NCI-H446 (cell line): Measurements from ENCODE around the gene PBX4.
A peak's percentile ranks its signal among the peaks of the same experiment; 100 is the strongest.

Source experiments
- DNase-seq, 2 experiments: peaks; one replicate each; lab custom pipeline; 2025; lab: John Stamatoyannopoulos, UW

PBX4 gene

DNA sequence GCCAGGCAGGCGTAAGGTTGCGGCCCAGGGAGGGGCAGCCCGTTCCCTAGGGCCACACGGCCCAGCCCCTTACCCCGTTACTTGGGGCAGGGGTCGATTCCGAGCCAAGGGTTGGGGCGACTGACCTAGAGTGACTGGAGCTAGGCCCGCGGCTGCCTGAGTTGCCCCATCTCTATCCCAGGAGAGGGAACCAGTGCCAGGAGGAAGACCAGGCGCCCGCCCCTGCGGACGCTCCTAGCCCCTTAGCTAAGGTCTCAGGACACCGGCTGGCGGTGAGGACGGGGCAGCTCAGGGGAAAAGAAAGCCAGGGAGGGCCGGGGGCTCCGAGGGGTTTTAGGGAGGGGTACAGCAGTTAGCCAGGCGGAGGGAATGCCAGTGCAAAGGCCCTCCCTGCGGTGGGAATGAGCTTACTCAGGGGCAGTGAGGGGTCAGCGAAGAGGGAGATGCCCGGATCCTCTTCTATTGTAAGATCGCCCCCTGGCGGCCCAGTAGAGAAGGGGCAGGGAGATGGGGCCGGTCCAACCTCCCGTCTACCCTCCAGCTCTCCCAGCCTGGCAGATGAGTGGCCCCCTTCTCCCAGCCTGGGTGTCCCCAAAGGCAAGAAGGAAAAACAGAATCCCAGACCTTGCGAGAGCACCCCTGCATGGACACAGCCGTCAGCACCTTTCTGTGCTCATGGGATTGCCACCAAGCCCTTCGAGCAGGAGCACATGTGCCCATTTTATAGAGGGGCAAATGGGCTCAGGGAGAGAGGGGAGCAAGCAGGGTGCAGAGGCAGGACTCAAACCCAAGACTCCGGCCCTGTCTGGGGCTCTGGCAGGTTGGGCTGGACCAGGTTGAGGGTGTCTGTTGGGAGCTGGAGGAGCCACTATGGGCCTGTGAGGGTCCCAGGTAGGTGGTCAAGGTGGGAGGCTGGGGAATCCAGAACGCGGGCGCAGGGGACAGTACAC is 64.1 kb downstream of the PBX4 start:
- peak in 1 of 2 experiments; percentile 31 for DNase-seq

DNA sequence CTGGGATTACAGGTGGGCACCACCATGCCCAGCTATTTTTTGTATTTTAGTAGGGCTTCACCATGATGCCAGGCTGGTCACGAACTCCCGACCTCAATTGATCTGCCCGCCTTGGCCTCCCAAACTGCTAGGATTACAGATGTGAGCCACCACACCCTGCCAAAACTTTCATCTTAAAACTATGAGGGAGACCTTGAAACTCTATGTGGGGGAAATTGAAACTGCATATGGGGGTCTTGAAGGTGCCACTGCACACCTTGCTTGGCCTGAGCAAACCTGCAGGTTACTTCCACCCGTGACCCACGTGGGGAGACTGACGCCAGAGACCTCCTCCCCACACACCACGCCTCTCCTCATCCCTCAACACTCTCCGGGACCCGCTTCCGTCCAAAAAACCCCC is 64.8 kb downstream of the PBX4 start:
- DNase-seq: no peak

DNA sequence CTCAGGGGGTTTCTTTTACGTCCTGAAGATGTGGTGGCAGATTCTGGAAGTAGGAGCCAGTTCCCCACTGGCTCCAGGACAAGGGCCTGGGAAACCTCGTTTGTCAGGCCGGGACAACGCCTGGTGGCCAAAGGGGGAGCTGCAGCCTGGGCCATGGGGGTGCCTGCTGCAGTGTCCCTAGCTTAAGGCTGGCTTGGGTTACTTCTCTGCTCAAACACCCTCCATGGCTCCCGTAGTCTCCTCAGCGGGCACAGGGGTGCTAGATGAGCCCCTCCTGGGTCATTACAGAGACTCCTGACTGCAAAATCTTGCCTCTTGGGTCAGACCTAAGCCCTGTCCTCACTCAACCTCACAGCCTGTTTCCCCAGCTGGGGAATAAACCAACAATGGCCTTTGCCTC is 65.7 kb downstream of the PBX4 start:
- DNase-seq: no peak

DNA sequence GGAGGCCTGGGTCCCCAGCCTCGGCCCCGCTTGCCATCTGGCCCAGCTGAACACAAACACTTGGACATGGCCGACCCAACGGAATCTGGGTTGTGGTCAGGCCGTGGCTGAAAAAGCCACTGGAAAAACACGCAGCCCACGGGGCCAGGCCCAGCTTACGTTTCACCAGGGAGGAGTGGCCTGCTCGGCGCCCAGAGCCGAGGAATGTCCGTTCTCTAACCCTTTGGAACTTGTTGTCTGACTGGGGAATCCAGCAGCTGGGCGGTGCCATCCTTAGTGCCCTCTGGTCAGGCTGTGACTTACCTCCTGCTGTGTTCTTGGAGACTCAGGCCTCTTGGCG is 66.7 kb downstream of the PBX4 start:
- no peak for DNase-seq

DNA sequence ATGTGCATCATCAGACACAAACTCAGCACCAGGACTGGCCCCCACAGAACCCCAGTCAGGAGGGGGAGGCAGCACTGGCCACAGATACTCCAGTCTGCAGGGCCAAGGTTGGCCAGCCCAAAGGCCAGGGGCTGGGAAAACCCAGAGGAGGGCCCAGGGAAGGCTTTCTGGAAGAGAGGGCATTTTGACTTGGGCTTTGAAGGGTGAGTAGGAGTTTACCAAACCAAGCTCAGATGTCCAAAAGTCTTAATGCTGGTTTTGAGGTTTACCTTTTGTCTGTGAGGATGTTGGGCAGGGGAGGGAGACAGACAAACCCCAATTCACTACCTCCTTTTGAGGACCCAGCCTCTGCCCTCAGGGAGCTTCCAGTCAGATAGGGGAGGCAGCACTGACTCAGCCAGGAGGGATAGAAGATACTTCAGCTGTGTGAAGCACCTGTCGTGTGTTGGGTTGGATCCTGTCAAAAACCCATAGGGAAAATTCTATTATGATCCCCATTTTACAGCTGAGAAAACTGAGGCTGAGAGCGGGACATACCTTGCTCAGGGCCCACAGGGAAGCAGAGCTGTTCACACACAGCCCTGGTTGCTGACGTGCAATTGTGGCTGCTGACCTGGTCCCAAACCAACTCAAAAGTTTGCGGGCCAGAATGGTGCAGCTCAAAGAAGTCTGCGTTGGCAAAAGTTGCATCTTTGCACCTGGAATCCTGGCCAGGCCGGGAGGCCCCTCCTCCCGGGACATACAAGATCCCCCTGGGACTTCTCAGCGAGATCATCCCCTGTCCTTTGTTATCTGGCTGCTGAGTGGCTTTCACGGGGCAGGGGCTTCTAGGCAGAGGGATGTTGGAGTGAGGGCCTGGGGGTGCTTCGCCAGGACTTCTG is 67.3 kb downstream of the PBX4 start:
- DNase-seq: no peak

DNA sequence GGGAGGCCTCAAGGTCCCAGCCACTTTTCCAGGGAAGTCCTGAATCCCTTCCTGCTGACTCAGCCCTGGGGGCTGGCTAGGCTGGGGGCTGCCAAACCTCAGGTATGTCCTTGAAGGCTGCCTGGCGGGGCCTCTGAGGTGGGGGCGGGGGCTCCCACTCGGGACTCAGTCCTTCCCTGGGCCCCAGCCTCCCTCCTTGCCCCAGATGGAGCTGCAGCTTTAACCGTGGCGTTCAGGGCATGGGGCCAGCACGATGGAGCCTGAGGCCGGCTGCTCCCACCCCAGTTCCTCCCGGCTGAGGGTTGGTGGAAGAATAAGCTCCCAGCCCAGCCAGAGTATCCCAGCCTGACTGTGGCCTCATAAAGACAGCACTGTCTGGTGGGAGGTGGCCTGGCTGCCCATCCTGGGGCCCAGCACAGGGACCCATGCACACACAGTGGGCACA is 68.0 kb downstream of the PBX4 start:
- DNase-seq: no peak

DNA sequence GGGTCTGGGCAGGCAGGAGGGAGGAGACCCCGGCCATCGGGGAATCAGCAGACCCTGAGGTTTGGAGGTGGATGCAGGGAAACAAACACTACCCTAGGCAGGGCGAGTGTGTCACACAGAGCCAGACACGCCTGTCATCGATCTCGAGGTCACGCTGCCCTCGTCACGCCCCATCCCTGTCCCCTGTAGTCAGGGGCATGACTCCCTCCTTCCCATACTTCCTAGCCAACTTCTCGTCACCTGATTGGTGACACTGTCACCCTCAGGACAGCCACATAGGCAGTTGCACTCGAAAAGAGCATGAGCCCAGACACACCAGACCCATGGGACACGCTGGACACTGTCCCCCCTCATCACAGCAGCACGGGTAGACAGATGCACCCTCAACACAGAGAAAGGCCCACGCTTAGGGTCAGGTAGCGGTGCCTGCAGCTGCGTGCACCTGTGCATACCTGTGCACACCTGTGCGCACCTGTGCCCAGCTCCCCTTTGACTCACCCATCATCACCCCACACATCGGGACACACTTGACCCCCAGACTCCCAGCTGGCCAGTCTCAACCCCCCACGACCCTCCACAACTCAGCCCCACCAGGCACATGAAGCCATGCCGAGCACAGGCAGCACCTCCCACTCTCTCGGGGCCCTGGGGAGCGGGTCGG is 68.6 kb downstream of the PBX4 start:
- no peak for DNase-seq

DNA sequence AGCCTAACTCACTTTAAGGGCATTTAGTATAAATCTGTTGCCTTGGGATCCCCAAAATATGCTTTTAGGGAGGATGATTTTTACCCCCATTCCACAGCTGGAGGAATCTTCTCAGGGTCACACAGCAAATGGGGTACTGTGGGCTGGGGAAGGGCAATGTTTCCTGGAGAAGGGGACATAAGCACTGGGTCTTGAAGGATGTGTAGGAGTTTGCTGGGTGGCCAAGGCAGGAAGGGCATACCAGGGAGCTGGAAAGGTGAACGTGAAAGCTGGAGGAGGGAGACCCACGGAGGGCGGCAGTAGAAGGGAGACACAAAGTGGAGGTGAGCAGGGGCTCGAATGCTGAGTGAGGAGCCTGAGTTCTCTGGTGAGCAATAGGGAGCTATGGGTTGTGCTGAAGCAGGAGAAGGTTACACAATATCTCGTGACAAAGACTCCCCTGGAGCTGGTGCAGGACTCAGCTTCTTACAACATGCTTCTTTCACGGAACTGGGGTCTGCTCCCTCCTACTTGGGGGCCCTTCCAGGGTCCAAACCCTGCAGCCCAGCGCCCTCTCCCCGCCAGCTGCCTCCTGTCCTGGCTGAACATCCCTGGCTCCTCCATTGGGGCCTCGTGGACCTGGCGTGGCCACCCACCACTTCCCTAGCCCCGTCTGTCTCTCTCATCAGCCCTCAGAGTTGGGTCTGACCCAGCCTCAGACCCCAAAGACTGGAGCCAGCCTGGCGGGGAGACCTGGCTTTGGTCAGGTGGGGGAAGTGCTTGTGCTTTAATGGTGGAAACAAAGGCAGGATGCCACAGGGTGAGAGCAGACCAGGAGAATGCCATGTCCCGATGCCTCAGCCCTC is 69.3 kb downstream of the PBX4 start:
- no peak for DNase-seq

DNA sequence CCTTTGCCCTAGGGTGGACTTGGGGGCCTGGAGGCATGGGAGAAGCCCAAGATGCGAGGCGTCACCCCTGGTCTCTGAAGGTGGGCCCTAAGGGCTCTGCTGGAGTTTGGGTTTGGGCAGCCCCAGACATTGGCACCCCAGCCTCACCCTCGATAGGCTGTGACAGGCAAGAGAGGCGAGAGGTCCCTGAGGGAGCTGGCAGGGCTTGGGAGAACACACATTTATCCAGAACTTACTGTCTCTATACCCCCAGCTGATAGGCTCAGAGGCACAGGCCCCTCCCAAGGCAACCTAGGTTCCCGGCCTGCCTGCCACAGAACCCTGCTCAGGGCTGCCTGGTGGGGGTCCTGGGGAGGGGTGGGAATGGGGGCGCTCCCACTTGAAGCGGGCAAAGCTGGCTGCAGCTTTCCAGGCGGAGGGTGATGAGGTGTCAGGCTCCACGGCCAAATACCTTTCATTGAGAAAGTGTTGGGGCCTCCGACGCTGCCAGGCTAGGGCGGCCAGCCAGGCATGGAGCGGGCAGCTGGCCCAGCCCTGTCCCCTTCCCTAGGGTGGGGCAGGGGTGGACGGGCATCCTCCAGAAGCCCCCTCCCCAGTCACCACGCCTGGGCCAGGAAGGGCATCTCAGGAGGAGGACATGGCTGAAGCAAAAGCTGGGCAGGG is 70.7 kb downstream of the PBX4 start:
- DNase-seq: no peak

DNA sequence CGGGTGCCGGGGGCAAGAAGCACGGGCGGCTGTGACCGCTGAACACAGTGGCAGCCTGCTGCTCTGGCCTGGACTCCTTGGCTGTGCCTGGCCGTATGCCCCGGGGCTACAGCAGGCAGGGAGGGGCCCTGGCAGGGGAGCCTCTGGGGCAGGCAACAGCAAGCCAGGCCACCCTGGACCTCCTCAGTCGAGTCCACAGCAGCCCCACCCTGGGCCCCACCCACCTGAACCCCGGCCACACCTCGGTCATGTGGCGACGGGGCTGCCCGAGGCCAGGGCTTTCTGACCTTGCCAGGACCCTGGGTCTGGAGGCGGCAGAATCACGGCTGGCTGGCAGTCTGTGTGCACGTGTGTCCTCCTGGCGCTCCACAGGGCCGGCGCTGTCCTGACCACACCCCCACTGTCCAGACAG is 71.7 kb downstream of the PBX4 start:
- no peak for DNase-seq

DNA sequence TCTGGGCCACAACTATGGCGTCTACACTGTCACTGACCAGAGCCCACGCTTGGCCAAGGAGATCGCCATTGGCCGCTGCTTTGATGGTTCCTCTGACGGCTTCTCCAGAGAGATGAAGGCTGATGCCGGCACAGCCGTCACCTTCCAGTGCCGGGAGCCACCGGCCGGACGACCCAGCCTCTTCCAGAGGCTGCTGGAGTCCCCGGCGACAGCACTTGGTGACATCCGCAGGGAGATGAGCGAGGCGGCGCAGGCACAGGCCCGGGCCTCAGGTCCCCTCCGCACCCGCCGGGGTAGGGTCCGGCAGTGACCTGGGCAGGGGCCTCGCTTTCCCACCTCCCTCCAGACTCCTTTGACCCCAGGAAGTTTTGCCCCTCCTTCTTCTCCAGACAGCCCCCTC is 72.8 kb downstream of the PBX4 start:
- no peak for DNase-seq

DNA sequence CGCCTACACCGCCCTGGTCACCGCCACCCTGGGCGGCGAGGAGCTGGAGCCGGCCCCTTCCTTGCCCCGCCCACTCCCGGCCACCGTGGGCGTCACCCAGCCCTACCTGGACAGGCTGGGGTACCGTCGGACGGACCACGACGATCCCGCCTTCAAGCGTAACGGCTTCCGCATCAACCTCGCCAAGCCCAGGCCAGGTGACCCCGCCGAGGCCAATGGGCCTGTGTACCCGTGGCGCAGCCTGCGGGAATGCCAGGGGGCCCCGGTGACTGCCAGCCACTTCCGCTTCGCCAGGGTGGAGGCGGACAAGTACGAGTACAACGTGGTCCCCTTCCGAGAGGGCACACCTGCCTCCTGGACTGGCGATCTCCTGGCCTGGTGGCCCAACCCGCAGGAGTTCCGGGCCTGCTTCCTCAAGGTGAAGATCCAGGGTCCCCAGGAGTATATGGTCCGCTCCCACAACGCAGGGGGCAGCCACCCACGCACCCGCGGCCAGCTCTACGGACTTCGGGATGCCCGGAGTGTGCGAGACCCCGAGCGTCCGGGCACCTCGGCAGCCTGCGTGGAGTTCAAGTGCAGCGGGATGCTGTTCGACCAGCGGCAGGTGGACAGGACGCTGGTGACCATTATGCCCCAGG is 73.4 kb downstream of the PBX4 start:
- no peak for DNase-seq

DNA sequence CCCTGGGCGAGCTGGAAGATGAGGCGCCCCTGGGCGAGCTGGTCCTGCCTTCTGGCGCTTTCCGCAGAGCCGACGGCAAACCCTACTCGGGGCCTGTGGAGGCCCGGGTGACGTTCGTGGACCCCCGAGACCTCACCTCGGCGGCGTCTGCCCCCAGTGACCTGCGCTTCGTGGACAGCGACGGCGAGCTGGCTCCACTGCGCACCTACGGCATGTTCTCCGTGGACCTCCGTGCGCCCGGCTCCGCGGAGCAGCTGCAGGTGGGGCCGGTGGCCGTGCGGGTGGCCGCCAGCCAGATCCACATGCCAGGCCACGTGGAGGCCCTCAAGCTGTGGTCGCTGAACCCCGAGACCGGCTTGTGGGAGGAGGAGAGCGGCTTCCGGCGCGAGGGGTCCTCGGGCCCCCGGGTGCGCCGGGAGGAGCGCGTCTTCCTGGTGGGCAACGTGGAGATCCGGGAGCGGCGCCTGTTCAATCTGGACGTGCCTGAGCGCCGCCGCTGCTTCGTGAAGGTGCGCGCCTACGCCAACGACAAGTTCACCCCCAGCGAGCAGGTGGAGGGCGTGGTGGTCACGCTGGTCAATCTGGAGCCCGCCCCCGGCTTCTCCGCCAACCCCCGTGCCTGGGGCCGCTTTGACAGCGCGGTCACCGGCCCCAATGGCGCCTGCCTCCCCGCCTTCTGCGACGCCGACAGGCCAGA is 74.1 kb downstream of the PBX4 start:
- DNase-seq: no peak

DNA sequence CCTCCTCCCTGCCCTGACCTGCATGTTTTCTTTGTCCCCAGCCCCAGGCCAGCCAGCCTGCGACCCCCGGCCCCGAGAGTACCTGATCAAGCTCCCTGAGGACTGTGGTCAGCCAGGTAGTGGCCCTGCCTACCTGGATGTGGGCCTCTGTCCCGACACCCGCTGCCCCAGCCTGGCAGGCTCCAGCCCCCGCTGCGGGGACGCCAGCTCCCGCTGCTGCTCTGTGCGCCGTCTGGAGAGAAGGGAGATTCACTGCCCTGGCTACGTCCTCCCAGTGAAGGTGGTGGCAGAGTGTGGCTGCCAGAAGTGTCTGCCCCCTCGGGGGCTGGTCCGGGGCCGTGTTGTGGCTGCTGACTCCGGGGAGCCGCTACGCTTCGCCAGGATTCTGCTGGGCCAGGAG is 74.8 kb downstream of the PBX4 start:
- DNase-seq: no peak

DNA sequence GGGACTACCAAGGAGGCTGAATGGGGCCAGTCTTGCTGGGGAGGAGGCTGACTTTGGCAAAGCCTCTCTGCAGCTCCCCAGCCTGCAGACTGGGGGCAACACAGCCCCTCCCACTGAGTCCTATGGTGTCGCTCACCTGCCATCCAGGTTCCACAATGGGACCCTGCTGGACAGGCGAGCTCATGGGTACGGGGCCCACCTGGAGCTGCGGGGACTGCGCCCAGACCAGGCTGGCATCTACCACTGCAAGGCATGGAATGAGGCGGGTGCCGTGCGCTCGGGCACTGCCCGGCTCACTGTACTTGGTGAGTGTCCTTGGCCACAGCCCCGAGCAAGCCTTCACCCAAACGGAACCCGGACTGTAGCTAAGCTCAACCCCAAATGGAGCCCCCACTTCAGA is 75.4 kb downstream of the PBX4 start:
- no peak for DNase-seq

DNA sequence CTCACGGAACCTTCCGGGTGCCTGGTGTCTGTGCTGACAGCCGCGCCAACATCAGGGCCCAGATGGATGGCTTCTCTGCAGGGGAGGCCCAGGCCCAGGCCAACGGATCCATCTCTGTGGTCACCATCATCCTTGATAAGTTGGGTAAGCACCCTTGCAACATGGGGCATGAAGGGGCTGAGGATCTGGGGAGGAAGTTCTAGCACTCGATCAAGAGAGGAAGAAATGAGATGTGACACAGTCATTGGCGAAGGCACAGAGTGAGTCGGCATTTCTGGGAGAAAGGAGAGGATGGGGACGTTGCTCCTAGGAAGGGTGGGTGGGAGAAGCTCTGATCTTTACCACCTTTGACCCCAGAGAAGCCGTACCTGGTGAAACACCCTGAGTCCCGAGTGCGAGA is 76.0 kb downstream of the PBX4 start:
- DNase-seq: no peak

DNA sequence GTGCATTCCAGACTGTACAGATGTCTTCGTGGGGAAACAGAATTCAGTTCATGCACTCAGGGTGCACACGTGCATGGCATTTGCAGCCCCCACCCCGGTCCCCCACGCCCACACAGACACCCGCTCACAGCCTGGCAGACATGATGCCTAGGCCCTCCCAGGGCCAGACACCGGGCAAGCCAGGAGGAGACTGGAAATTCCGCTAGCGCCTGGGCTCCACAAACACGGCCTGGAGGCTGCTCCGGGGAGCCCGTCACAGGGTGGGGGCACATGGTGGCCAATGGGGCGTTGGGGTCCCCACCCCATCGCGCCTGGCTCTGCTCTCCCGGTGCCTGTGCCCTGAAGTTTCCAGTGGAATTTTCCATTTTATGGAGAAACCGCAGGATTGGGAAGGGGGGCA is 76.9 kb downstream of the PBX4 start:
- DNase-seq: no peak

DNA sequence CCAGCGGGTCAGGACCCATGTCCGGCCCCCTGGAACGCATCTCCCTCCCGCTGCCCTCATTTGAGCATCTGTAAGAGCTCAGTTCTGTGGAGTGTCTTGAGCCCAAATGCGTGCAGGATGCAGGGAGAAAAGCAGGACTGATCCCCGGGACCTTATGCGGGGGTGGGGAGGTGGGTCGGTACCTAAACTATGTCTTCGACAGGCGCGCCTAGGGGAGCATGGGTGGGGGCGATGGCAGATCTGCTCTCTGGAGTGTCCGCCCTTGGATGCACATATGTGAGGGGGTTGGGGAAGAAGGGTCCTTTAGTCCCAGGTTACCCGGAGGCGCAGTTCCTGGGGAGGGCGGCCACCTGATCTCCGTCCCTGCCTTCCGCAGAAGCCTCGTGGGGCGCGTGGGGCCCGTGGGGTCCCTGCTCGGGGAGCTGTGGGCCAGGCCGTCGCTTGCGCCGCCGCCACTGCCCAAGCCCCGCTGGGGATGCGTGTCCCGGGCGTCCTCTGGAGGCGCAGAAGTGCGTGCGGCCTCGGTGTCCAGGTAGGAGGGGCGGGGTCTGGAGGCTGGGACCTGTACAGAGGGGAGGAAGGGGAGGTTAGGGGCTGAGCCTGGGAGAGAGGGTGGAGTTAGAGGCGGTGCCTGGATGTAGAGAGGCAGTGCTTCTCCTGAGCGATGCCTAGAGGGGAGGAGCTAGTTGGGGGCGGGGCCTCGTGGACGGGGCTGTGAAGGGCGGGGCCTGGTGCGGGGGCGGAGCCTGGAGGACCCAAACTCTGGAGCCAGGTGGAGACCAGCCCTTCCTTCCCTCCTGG is 77.6 kb downstream of the PBX4 start:
- DNase-seq: no peak

DNA sequence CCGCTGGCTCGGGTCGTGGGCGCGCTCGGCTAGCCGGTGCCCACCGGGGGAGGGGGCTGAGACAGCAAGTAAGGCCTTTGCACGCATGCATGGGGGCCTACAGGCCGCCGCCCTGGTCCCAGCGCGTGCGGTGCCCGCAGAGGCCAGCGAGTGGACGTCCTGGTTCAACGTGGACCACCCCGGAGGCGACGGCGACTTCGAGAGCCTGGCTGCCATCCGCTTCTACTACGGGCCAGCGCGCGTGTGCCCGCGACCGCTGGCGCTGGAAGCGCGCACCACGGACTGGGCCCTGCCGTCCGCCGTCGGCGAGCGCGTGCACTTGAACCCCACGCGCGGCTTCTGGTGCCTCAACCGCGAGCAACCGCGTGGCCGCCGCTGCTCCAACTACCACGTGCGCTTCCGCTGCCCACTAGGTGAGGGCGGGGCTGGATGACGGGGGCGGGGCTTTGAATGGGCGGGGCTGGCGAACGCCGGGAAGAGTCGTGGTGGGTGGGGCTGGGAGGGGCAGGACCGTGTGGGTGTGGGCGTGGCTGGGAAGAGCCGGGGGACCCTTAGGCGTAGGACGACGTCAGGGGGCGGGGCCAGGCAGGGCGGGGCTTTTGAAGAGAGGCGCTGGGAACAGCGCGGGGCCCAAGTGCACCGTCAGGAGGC is 78.3 kb downstream of the PBX4 start:
- DNase-seq: no peak
